ENCODE data around the gene RAB7B.

The RAB7B gene

GRCh38 chr1:205930799-205931281, 72.4 kb downstream of the RAB7B start:
- in situ Hi-C loops (cut with HindIII; ENCODE audit: low pct_unique_long_range_greater_than_20kb, low sequenced_read_pairs), result no loop called here
- no peak for DNase-seq (ENCODE audit: low read depth in 1 of 2, low spot score in 1 of 2)
- TF ChIP-seq JUND (IDR thresholded peaks at IDR 0.05; ENCODE audit: low read depth), result no peak

- no peak for TF ChIP-seq JUND (IDR thresholded peaks at IDR 0.05; ENCODE audit: low read depth)
- in situ Hi-C loops (cut with HindIII; ENCODE audit: low pct_unique_long_range_greater_than_20kb, low sequenced_read_pairs), result no loop called here
- DNase-seq (ENCODE audit: low read depth in 1 of 2, low spot score in 1 of 2), result no peak
Measured at GRCh38 chr1:205930195-205930577, 73.0 kb downstream of the RAB7B start.

DNA sequence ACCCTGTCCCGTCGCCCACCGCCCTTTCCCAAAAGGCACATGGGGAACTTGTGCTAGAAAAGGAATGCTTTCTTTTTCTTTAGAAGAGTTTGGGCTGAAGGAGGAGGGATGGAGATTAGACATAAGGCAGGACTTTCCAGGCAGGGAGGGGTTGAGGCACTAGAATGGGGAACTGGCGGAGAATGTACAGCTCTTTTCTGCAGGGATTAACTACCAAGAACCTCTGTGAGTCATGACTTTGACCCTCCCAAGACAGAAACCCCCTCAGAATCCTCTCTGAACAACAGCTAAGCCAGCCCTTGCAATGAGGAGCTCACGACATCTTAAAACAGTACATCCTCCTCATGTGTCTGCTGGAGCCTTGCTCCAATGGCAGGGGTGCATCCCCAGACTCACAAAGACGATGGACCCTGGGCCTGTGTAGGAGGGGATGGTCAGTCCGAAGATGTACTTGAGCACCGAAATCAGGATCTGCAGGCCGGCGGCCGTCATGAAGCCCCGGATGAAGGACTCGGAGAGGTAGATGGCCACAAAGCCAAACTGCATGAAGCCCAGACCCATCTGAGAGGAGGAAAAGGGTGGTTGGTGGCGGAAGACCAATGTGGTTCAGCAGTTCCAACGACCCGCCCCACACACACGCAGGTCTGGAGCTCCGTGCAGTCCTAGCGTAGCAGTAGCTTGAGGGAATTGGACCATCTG, 73.5 kb downstream of the RAB7B start:
- in situ Hi-C loops (cut with HindIII; ENCODE audit: low pct_unique_long_range_greater_than_20kb, low sequenced_read_pairs), result no loop called here
- TF ChIP-seq JUND (IDR thresholded peaks at IDR 0.05; ENCODE audit: low read depth), result no peak

DNA sequence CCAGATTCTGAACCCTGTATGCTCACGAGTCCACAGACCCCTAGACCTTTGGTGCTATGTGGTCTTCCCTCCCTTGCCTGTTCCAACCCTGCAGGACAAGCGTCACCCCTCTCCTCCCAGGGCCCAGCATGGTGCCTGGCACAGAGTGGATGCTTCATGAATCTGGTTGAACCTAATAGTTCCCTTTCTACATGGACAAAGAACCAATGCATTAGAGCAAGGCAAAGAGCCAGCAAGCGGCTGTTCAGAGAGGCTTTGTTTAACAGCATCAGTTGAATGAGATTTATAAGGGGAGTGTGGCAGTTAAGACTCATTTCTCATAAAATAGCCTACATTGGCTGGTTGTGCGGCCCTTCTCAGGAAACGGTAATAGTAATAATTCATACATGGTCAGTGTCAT, 74.9 kb downstream of the RAB7B start:
- no peak for DNase-seq (ENCODE audit: low read depth in 1 of 2, low spot score in 1 of 2)
- in situ Hi-C loops (cut with HindIII; ENCODE audit: low pct_unique_long_range_greater_than_20kb, low sequenced_read_pairs), result no loop called here
- no peak for TF ChIP-seq JUND (IDR thresholded peaks at IDR 0.05; ENCODE audit: low read depth)

More for the DNA sequence above, 73.5 kb downstream of the RAB7B start:
- no peak for DNase-seq (ENCODE audit: low read depth in 1 of 2, low spot score in 1 of 2)

- in situ Hi-C loops (cut with HindIII; ENCODE audit: low pct_unique_long_range_greater_than_20kb, low sequenced_read_pairs), result no loop called here
- DNase-seq (ENCODE audit: low read depth in 1 of 2, low spot score in 1 of 2), result no peak
- TF ChIP-seq JUND (IDR thresholded peaks at IDR 0.05; ENCODE audit: low read depth), result no peak
Measured at GRCh38 chr1:205927676-205928075, 75.5 kb downstream of the RAB7B start.

DNA sequence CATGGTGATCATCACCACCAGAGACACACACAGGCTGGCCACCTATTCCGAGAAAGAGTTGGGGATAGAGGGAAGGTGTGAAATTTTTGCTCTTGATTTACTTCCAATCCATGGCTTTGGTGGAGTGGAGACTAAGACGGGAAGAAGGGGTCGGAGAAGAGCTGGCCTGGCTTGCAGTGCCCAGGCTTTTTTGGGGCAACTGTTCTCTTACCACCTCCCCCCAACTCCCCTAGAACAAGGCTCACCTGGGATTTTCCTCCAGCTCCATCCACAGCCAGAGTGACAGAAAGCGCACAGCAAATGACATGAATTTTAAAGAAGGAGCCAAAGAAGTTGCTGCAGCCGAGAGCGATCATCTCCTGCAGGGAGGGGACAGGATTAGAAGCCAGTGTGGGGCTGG, 75.9 kb downstream of the RAB7B start:
- TF ChIP-seq JUND (IDR thresholded peaks at IDR 0.05; ENCODE audit: low read depth), result no peak
- in situ Hi-C loops (cut with HindIII; ENCODE audit: low pct_unique_long_range_greater_than_20kb, low sequenced_read_pairs), result no loop called here
- no peak for DNase-seq (ENCODE audit: low read depth in 1 of 2, low spot score in 1 of 2)
